Measurements from ENCODE around the gene MYO5C. TPM values are rescaled to one million over a fixed set of nuclear protein-coding genes. Genes with fewer than 3 reads are reported as not detected.

MYO5C gene
- total RNA-seq, 6 experiments from 2014 or later = 0.02 to 0.10 TPM; not detected in 4

GRCh38 chr15:52234596-52235541, 60.7 kb downstream of the MYO5C start:
- Mint-ChIP-seq H3K36me3 (ENCODE audit: low read depth) (no peaks in the 10 kb centered on the region), H3K4me1 (ENCODE audit: low read depth) (peaks cover 40% of the 10 kb centered on the region), H3K27me3 (ENCODE audit: insufficient read depth) (peaks cover 6% of the 10 kb centered on the region), H3K27ac (no peak overlapping the region), H3K4me3 (no peak overlapping the region), H3K9me3 (no peaks in the 10 kb centered on the region)
- TF ChIP-seq CTCF (IDR thresholded peaks at IDR 0.05) = no peak
- DNase-seq = no peak

GRCh38 chr15:52233405-52233804, 62.2 kb downstream of the MYO5C start:
- peak; percentile 48 for DNase-seq
- Mint-ChIP-seq H3K27me3 (ENCODE audit: insufficient read depth) (peaks cover 6% of the 10 kb centered on the region), H3K36me3 (ENCODE audit: low read depth) (no peaks in the 10 kb centered on the region), H3K27ac (peak overlapping the region; percentile 78), H3K4me1 (ENCODE audit: low read depth) (peaks cover 40% of the 10 kb centered on the region), H3K9me3 (no peaks in the 10 kb centered on the region), H3K4me3 (peak overlapping the region; percentile 79)
- TF ChIP-seq CTCF (IDR thresholded peaks at IDR 0.05) = no peak

GRCh38 chr15:52232327-52232726, 63.3 kb downstream of the MYO5C start:
- Mint-ChIP-seq H3K9me3 (no peaks in the 10 kb centered on the region), H3K4me3 (peak overlapping the region; percentile 58), H3K27ac (peak overlapping the region; percentile 48; the same call in 1 of the 2 replicates), H3K4me1 (ENCODE audit: low read depth) (peaks cover 44% of the 10 kb centered on the region), H3K36me3 (ENCODE audit: low read depth) (no peaks in the 10 kb centered on the region), H3K27me3 (ENCODE audit: insufficient read depth) (peaks cover 3% of the 10 kb centered on the region)
- no peak for DNase-seq
- no peak for TF ChIP-seq CTCF (IDR thresholded peaks at IDR 0.05)

GRCh38 chr15:52230073-52230472, 65.5 kb downstream of the MYO5C start:
- no peak for DNase-seq
- Mint-ChIP-seq H3K9me3 (no peaks in the 10 kb centered on the region), H3K27ac (no peak overlapping the region), H3K4me3 (no peak overlapping the region), H3K4me1 (ENCODE audit: low read depth) (peaks cover 39% of the 10 kb centered on the region), H3K36me3 (ENCODE audit: low read depth) (no peaks in the 10 kb centered on the region), H3K27me3 (ENCODE audit: insufficient read depth) (peaks cover 3% of the 10 kb centered on the region)
- TF ChIP-seq CTCF (IDR thresholded peaks at IDR 0.05) = no peak

GRCh38 chr15:52228921-52229320, 66.7 kb downstream of the MYO5C start:
- no peak for DNase-seq
- no peak overlapping the region for H3K4me3 Mint-ChIP-seq
- no peak for TF ChIP-seq CTCF (IDR thresholded peaks at IDR 0.05)
- no peaks in the 10 kb centered on the region for H3K9me3 Mint-ChIP-seq
- H3K36me3 Mint-ChIP-seq (ENCODE audit: low read depth) = no peaks in the 10 kb centered on the region
- peaks cover 27% of the 10 kb centered on the region for H3K4me1 Mint-ChIP-seq (ENCODE audit: low read depth)
- no peak overlapping the region for H3K27ac Mint-ChIP-seq
- peaks cover 3% of the 10 kb centered on the region for H3K27me3 Mint-ChIP-seq (ENCODE audit: insufficient read depth)
